GM19193 (cell line): ENCODE measurements around the gene UMAD1.

ENCODE experiments used
- POLR2A ChIP-seq: IDR thresholded peaks from 4 replicates; pipeline ENCODE4 v1.6.1; 2011; ENCODE audit not compliant: insufficient read depth, insufficient read length; ENCODE audit errors: extremely low read depth

UMAD1 gene

DNA sequence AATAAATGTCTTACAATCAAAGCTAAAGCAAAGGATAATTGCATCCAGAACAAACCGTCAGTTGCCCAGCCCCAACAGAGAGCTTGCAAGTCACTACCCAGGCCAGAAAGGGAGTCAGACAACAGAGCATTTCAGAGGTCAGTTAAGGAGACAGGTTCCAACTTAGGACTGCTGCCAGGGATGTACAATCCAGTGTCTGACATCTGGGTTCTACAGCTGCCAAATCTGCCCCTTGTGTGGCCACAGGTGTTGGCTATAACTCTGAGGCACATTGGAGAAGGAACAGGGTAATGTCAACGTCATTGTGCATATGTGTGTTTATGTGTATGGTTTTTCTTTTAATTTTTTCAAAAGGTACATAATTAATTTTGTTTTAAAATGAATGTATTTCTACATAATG, 242.8 kb downstream of the UMAD1 start:
- no peak for TF ChIP-seq POLR2A

DNA sequence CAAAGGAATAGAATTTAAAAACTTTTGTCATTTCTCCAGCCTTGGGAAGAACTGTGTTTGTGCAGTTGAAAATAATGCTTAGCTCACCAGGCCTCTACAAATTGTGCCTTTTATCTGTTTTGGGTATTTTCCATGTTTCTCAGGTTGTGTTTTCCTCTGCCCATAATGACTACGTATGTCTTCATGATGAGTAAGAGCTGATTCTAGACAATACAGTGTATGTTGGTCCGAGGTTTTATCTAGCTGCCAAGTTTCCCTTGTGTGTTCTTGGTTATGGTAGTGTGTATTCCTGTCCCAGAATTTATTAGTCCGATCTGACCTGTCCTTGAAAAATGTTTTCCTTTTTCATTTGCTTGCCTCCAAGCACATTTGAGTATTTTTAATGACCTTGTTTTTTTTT, 244.3 kb downstream of the UMAD1 start:
- no peak for TF ChIP-seq POLR2A

DNA sequence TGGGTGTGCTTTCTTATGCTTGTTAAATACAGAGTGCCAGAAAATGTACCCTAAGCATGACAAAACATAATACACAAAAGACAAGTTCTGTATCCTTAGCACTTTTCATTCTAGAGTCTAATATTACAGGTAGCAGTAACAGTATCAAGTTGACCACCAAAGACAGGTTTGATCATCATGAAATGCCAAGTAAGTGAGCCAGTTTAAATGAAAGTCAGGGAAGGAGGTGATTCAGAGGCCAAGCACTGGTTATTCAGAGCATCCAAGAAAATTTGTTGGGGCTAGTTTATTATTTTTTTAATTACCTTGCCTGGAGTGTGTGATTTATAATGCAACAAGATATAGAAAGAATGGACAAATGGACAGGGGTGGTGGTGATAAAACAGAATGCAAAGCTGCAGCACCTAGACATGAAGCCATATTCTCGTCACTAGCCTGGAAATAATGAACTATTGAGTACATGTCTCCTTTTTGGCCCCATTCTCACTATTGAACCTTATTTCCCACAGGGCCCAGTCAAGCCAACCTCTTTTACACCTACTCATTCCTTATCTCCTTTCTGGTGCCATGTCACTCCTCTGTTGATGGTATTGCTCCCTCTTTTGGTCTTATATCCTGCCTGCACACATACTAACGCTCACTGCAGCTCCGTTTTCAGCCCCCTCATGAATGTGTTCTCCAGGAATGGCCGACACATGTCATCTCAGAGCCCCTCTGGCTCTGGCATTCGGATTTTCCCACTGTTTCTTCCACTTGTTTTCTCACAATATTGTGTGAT, 249.4 kb downstream of the UMAD1 start:
- TF ChIP-seq POLR2A: no peak

DNA sequence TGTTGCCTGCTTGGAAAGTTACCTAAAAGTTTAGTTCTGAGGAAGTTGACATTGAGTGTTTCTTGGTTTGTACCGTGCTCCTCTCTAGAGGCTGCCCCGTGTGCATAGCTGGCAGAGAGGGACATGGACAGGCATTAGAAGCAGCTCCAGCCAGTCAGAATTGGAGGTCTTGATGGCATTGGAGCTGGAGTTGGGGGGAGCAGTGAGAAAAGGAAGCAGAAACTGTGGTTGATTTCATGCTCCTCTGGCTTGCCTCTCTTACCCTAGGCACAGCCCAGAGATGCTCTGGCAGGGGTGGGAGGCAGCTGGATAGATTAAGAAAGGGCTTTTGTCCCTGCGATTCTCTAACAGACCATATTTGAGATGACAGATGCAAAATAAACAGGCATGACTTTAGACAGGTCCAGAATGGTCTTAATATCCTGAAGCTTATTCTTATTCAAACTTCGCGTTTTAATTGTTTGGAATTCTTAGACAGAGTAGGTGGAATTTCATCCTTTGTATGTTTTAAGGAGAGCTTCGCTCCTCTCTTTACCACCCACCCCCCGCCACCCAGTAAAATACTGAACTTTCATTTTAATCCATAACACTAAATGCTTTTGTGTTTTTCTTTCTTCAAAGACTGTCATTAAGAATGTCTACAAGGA, 254.6 kb downstream of the UMAD1 start:
- TF ChIP-seq POLR2A: no peak

- TF ChIP-seq POLR2A: no peak
These were observed 255.2 kb downstream of the UMAD1 start for GRCh38 chr7:7895754-7896153.

GRCh38 chr7:7897509-7897908, 257.0 kb downstream of the UMAD1 start:
- TF ChIP-seq POLR2A: no peak

DNA sequence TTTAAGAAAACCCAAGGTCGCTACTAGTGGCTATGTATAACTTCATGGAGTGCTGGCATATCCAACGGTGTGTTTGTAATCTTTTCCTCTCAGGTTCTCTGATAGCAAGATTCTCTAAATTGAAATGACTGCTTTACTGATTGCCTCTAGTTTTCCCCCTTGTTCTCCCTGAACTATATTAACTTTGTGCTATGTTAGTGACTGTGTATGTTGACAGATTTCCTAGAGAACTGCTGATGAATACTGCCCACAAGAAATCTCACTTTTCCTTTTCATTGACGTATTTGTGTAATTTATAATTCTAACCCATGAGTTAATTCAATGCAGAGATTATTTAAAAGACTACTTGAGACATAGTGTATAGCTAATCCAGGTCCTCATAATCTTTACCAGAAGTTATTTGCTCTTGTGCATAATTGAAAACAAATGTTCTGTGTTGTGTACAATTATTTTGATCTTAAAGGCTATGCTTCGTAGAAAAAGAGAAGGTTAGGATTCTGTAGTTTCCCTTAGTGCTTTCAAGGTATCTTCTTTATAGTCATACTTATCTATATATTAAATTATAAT, 257.5 kb downstream of the UMAD1 start:
- no peak for TF ChIP-seq POLR2A

GRCh38 chr7:7902845-7903244, 262.3 kb downstream of the UMAD1 start:
- TF ChIP-seq POLR2A: no peak

DNA sequence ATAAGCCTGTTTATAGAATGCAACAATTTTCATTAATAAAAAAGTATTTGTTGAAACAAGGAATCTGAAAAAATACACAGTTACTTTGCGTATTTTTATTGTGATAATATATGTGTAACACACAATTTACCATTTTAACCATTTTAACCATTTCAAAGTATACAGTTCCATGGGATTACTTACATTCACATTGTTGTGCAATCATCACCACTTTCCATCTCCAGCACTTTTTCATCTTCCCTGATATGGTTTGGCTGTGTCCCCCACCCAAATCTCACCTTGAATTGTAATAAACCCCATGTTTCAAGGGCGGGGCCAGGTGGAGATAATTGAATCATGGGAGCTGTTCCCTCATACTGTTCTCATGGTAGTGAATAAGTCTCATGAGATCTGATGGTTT, 266.8 kb downstream of the UMAD1 start:
- TF ChIP-seq POLR2A: no peak

DNA sequence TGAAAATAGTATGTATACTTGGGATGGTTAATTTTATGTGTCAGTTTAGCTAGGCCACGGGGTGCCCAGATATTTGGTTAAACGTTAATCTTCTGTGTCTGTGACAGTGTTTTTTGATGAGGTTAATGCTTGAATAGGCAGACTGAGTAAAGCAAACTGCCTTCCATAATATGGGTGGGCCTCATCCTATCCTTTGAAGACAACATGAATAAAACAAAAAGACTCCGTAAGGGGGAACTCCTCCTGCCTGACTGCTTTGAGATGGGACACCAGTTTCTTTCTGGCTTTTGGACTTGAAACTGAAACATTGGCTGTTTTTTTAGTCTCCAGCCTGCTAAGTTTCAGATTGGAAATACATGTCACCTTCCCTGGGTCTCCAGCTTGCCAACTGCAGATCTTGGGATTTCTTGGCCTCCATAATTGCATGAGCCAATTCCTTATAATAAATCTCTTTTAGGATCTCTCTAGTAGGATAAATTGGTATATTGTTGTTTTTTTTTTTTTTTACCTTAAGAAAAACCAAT, 268.1 kb downstream of the UMAD1 start:
- TF ChIP-seq POLR2A: no peak

DNA sequence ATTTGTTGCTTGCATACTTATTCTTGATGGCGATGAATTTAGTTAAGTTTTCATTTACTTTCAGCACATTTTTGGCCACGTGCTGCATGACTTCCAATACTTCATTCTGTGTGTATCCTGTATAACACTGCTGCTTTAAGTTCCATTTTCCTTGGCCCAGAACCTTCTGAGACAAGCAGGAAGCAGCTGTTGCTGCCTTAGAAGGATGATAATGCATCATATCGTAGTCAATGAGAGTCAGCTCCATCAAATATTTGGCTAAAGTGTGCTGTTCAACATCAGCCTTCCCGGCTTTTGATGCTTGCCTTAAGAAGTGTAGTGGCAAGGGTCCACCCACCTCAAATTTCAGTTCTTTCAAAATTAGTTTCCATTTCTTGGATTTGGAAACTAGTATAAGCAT, 268.8 kb downstream of the UMAD1 start:
- no peak for TF ChIP-seq POLR2A

- TF ChIP-seq POLR2A: no peak
These were observed 271.0 kb downstream of the UMAD1 start for GRCh38 chr7:7911369-7912123.

GRCh38 chr7:7912937-7913336, 272.4 kb downstream of the UMAD1 start:
- TF ChIP-seq POLR2A: no peak

DNA sequence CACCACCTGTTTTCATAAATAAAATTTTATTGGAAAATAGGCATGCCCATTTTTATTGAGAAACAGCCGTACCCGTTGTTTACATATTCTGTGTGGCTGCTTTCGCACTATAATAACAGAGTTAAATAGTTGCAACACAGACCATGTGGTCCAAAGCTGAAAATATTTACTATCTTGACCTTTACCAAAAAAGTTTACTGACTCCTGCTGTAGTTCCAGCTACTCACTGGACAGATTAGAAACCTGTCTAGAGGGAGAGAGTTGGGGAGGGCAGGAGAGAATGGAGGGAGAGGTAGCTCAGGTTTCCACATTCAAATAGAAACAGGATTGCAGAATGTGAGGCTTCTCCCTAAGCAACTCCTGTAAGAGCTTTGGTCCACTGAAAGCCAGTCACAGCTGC, 273.0 kb downstream of the UMAD1 start:
- TF ChIP-seq POLR2A: no peak

GRCh38 chr7:7914547-7914946, 274.0 kb downstream of the UMAD1 start:
- TF ChIP-seq POLR2A: no peak

DNA sequence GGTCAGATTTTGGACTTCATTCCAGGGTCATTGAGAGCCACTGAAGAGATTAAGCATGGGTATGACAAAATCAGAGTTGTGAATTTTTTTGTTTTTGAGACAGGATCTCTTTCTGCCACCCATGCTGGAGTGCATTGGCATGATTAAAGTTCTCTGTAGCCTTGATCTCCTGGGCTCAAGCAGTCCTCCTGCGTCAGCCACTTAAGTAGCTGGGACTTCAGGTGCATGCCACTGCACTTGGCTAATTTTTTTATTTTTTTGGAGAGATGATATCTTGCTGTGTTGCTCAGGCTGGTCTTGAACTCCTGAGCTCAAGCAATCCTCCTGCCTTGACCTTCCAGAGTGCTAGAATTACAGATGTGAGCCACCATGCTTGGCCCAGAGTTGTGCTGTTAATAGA, 275.5 kb downstream of the UMAD1 start:
- no peak for TF ChIP-seq POLR2A

GRCh38 chr7:7917593-7917992, 277.0 kb downstream of the UMAD1 start:
- TF ChIP-seq POLR2A: no peak
